ENCODE measurements around the gene FGGY.

DNA sequence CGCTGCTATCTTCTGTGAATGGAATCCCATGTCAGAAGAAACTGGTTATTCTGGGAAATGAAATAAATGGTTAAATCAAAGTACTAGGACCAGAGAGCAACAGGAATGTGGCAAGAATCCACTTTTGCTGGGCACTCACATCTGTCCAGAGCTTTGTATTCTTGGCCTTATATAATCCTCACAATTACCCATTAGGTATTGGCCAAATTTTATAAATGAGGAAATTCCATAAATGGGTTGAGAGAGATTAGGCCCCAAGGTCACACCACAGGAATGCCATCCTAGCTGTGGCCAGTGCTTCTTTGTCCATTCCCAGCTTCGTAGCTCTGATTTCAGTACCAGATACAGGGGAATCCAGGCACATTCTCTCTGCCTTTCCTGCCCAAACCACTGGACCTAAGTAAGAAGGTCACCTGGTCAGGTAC, 441.7 kb downstream of the FGGY start:
- no peak for TF ChIP-seq YY1 (tag by site-specific recombination; IDR thresholded peaks at IDR 0.05)
- TF ChIP-seq ZNF24 (tag by site-specific recombination; IDR thresholded peaks at IDR 0.05): no peak
- TF ChIP-seq ZNF274 (IDR thresholded peaks at IDR 0.05; ENCODE audit: low read length): no peak
- no peak for TF ChIP-seq ZNF274 (tag by site-specific recombination; IDR thresholded peaks at IDR 0.05; ENCODE audit: borderline replicate concordance)
- TF ChIP-seq KLF8 (tag by site-specific recombination; IDR thresholded peaks at IDR 0.05): no peak
- TF ChIP-seq ZNF133 (tag by site-specific recombination; IDR thresholded peaks at IDR 0.05): no peak
- TF ChIP-seq, protein P1, sequence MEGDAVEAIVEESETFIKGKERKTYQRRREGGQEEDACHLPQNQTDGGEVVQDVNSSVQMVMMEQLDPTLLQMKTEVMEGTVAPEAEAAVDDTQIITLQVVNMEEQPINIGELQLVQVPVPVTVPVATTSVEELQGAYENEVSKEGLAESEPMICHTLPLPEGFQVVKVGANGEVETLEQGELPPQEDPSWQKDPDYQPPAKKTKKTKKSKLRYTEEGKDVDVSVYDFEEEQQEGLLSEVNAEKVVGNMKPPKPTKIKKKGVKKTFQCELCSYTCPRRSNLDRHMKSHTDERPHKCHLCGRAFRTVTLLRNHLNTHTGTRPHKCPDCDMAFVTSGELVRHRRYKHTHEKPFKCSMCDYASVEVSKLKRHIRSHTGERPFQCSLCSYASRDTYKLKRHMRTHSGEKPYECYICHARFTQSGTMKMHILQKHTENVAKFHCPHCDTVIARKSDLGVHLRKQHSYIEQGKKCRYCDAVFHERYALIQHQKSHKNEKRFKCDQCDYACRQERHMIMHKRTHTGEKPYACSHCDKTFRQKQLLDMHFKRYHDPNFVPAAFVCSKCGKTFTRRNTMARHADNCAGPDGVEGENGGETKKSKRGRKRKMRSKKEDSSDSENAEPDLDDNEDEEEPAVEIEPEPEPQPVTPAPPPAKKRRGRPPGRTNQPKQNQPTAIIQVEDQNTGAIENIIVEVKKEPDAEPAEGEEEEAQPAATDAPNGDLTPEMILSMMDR (tag by site-specific recombination; IDR thresholded peaks at IDR 0.05): no peak
- TF ChIP-seq ZFP37 (tag by site-specific recombination; IDR thresholded peaks at IDR 0.05): no peak
- no peak for TF ChIP-seq ZNF433 (tag by site-specific recombination; IDR thresholded peaks at IDR 0.05; ENCODE audit: low read depth)
- TF ChIP-seq ZBTB7A (tag by site-specific recombination; IDR thresholded peaks at IDR 0.05; ENCODE audit: low read depth): no peak
- TF ChIP-seq ZNF560 (tag by site-specific recombination; IDR thresholded peaks at IDR 0.05; ENCODE audit: borderline replicate concordance): no peak
- TF ChIP-seq ZNF114 (tag by site-specific recombination; IDR thresholded peaks at IDR 0.05): no peak

Measured in HEK293 (cell line).